Heart left ventricle (tissue), 13 donors: ENCODE results near the gene ABCC8.

ENCODE experiments used
- CTCF ChIP-seq, 12 donors: fragments of 200-600 bp; sonication (generic) in 4 of 12; IDR thresholded peaks; one replicate each; pipeline versions ENCODE4 v1.5.0 to v1.8.0; 2018 to 2022; ENCODE audit warnings: antibody characterized with exemption in 12 of 12, mild to moderate bottlenecking in 5 of 12
- POLR2A ChIP-seq, 2 donors: fragments of 450-650 bp; IDR thresholded peaks; one replicate each; pipeline ENCODE4 v1.6.1; 2017; ENCODE audit warnings: antibody characterized with exemption in 2 of 2, mild to moderate bottlenecking in 2 of 2, moderate library complexity in 2 of 2
- donor health status: ischemic (EF 13 %, LVEDD 7.1; RV severe dilation, severe dysfunction).
- donor health status: DM: no; HTN: yes; CAD: no.
- donor health status: DM: no; HTN: no; CAD: no.
- donor health status: ischemic (EF 25% LVEDD 6.9; RV normal size, moderate dysfunction).
- donor health status: ischemic (EF 25% LVEDD 5.7; RV mildly dilated, moderate dysfunction).
- donor health status: ischemic (EF 35%, LVEDD 5.7; RV mildly dilated, moderate dysfunction).
- donor health status: nonischemic (EF 11% LVEDD 7.7; RV severe dilation, severe dysfunction).
- donor health status: DM: yes; HTN: yes; CAD: no.
- donor health status: PGD.
- donor health status: ischemic (EF 29% LVEDD 5.4; RV normal size, mild dysfunction).
- donor health status: nonischemic (EF 23%, LVEDD 6.1; RV moderate dilation, normal function).

- no peak for TF ChIP-seq CTCF (IDR thresholded peaks at IDR 0.05)
- TF ChIP-seq POLR2A (IDR thresholded peaks at IDR 0.05), result no peak
Measured at GRCh38 chr11:17428925-17429324, 47.7 kb downstream of the ABCC8 start.
